Liver (tissue), 9 donors: Measurements from ENCODE around the gene TBX2. TPM values are rescaled to one million over a fixed set of nuclear protein-coding genes. Genes with fewer than 3 reads are reported as not detected.

Experiments
- DNase-seq: peaks from one replicate; pipeline ENCODE4 v3.0.0-alpha.2; 2017; ENCODE audit warnings: low spot score
- H3K27ac ChIP-seq, 2 donors: one replicate each; pipeline ENCODE4 v1.7.0; 2013; ENCODE audit warnings: inconsistent platforms in 2 of 2, low read length in 2 of 2, control low read depth in 1 of 2, low read depth in 1 of 2, mild to moderate bottlenecking in 1 of 2
- H3K27me3 ChIP-seq, 4 donors: one replicate each; pipeline versions ENCODE4 v1.6.1 to v1.7.0; 2013; ENCODE audit warnings: low read length in 3 of 4, inconsistent platforms in 1 of 4, mild to moderate bottlenecking in 1 of 4, moderate library complexity in 1 of 4; ENCODE audit not compliant: control insufficient read depth in 4 of 4, insufficient read depth in 4 of 4
- H3K36me3 ChIP-seq, 4 donors: one replicate each; pipeline versions ENCODE4 v1.6.1 to v1.7.0; 2013; ENCODE audit warnings: low read length in 3 of 4, mild to moderate bottlenecking in 3 of 4, low read depth in 1 of 4, moderate library complexity in 1 of 4; ENCODE audit not compliant: control insufficient read depth in 4 of 4, insufficient read depth in 3 of 4
- H3K4me1 ChIP-seq, 4 donors: one replicate each; pipeline versions ENCODE4 v1.6.1 to v1.7.0; 2013; ENCODE audit warnings: low read length in 3 of 4, mild to moderate bottlenecking in 3 of 4, moderate library complexity in 1 of 4; ENCODE audit not compliant: control insufficient read depth in 4 of 4, insufficient read depth in 4 of 4
- H3K4me3 ChIP-seq, 3 donors: one replicate each; pipeline versions ENCODE4 v1.6.1 to v1.7.0; 2013; ENCODE audit warnings: low read length in 3 of 3, control low read depth in 1 of 3, low read depth in 1 of 3, mild to moderate bottlenecking in 1 of 3
- H3K9ac ChIP-seq, 2 donors: one replicate each; pipeline ENCODE4 v1.7.0; 2013; ENCODE audit warnings: low read length in 2 of 2, mild to moderate bottlenecking in 2 of 2, moderate library complexity in 2 of 2, control low read depth in 1 of 2, low read depth in 1 of 2
- H3K9me3 ChIP-seq, 4 donors: one replicate each; pipeline versions ENCODE4 v1.6.1 to v1.7.0; 2013; ENCODE audit warnings: low read length in 3 of 4; ENCODE audit not compliant: control insufficient read depth in 4 of 4
- FOXA1 ChIP-seq: IDR thresholded peaks from 2 replicates; pipeline ENCODE4 v1.6.1; 2016; ENCODE audit warnings: antibody characterized with exemption
- HNF4G ChIP-seq: IDR thresholded peaks from 2 replicates; pipeline ENCODE4 v1.6.1; 2016; ENCODE audit warnings: antibody characterized with exemption
- NR2F2 ChIP-seq: IDR thresholded peaks from 2 replicates; pipeline ENCODE4 v1.6.1; 2016; ENCODE audit warnings: antibody characterized with exemption
- RAD21 ChIP-seq, 2 donors: IDR thresholded peaks; 2 replicates each; pipeline ENCODE4 v1.6.1; 2016; ENCODE audit warnings: antibody characterized with exemption in 2 of 2, mild to moderate bottlenecking in 2 of 2
- TAF1 ChIP-seq: conservative IDR thresholded peaks from 2 replicates; pipeline ENCODE4 v1.6.1; 2016; ENCODE audit warnings: antibody characterized with exemption, mild to moderate bottlenecking
- YY1 ChIP-seq: IDR thresholded peaks from 2 replicates; pipeline ENCODE4 v1.6.1; 2016; ENCODE audit warnings: antibody characterized with exemption, mild to moderate bottlenecking
- WGBS: extraction: QIAGEN DNeasy Blood & Tissue Kit; methylation state at CpG from one replicate; pipeline ENCODE4 v1.1.7; 2013; 5-methylcytosine and 5-hydroxymethylcytosine counted together
- polyA plus RNA-seq, 2 donors: library from polyadenylated mRNA; stranded (reverse) in 1 of 2; unstranded in 1 of 2; fragments of 200-250 nt in 1 of 2; fragments of >200 nt in 1 of 2; fragmentation: Nextera tagmentation in 1 of 2; extraction: Ambion mirVana in 1 of 2; gene quantifications; one replicate each; pipeline versions ENCODE4 v1.2.1 to v1.2.3, GENCODE V29; 2013 to 2015
- total RNA-seq, 2 donors: library from RNA; depleted of rRNA; stranded (reverse); fragments of >200 nt; gene quantifications; one replicate each; pipeline ENCODE4 v1.2.3, GENCODE V29; 2014
- TF ChIP-seq, protein P1 (sequence below): IDR thresholded peaks from 2 replicates; pipeline ENCODE4 v1.6.1; 2016; ENCODE audit warnings: antibody characterized with exemption, mild to moderate bottlenecking
- TF ChIP-seq, protein P2 (sequence below): fragments of 150-350 bp; IDR thresholded peaks from 2 replicates; pipeline ENCODE4 v1.5.1; 2017; ENCODE audit warnings: improper control_type of control experiment, low read depth, low read length; ENCODE audit not compliant: missing input control
- TF ChIP-seq, protein P3 (sequence below): IDR thresholded peaks from 2 replicates; pipeline ENCODE4 v1.6.1; 2016; ENCODE audit warnings: antibody characterized with exemption
- TF ChIP-seq, protein P4 (sequence below): IDR thresholded peaks from 2 replicates; pipeline ENCODE4 v1.6.1; 2016; ENCODE audit warnings: antibody characterized with exemption
- donor health status: healthy.
- donor health status: healthy.
- donor health status: healthy.
- donor health status: healthy.
- donor health status: healthy.

The TBX2 gene
- total and polyA plus RNA-seq, 4 donors = 0.85 to 3.1 (median 2.5) TPM

DNA sequence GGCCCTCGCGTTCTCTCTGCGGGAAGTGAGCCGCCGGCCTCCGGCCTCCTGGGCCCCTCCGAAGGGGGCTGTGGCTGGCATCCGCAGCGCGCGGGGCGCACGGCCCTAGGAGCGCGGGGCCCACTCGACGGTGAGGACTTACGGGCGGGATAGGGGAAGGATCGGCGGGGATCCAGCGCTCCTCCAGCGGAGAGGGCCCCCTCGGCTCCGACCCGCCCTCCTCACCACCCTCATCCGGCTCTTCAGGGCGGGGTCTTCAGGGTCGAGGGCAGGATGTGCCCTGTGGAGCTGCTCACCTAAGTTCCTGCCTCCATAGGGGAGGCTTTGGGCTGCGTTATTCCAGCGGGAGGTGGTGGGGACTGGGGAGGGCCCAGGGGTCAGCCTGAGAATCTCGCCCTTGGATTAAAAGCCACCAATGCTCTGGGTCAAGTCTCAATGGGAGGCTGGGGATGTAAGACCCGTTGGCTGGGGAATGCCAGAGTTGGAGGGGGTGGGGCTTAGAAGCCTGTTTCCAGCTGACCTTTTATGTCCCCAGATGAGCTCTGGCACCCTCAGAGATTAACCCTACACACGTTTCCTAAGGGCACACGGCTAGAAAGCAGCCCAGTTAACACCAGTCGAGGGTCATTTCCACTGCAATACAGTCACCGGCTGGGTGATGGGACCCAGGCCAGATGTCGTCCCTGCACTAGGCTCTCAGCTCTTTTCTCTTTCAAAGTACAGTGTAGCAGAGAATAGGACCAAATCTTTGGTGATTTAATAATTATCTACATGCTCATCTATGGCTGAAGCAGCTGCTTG is 13.4 kb downstream of the TBX2 start:
- WGBS = 20% methylated on average over 38 of the region's 38 CpGs
- H3K9ac ChIP-seq = peak overlapping the region in 1 of 2 donors; percentile 38
- peak overlapping the region; percentile 32 to 56 (median 54) for H3K4me3 ChIP-seq
- TF ChIP-seq TAF1 (no peak), NR2F2 (peak; percentile 21), RAD21 (IDR thresholded peaks at IDR 0.05) (no peak)
- H3K27ac ChIP-seq = peak overlapping the region; percentile 47 to 78
- peaks cover 16 to 51% (median 34%) of the 10 kb centered on the region in 4 donors for H3K4me1 ChIP-seq
- DNase-seq = no peak
- H3K36me3 ChIP-seq = no peaks in the 10 kb centered on the region
- H3K9me3 ChIP-seq = no peaks in the 10 kb centered on the region
- peaks cover 0 to 8% (median 3%) of the 10 kb centered on the region in 4 donors for H3K27me3 ChIP-seq

DNA sequence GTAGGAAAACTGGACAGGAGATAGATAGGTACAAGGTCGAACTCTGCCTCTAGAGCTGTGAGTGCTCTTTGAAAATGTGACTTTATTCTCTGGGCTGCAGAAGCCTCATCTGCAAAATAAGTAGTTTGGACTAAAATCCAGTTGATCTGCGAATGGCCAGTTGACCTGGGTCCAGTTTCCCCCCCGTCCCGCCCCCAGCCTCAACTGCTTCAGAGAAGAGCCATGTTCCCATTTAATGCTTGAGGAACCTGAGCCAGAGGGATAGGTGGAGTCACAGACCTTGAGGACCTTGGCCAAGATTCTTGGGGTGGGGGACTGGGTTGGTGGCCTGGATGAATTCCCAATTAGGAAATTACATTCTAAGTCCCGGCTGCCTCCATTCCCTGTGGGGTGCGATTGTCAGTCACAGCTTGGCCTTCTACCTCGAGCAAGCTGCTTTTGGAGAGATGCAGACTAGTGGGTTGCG is 14.1 kb downstream of the TBX2 start:
- WGBS = 94% methylated on average over 8 of the region's 8 CpGs

More for the DNA sequence above, 14.1 kb downstream of the TBX2 start:
- Histone ChIP-seq H3K4me1 (peaks cover 16 to 49% (median 33%) of the 10 kb centered on the region in 4 donors), H3K9me3 (no peaks in the 10 kb centered on the region), H3K27me3 (peaks cover 0 to 5% (median 2%) of the 10 kb centered on the region in 4 donors), H3K9ac (no peak overlapping the region), H3K27ac (no peak overlapping the region), H3K4me3 (no peak overlapping the region), H3K36me3 (no peaks in the 10 kb centered on the region)
- TF ChIP-seq, protein P1, sequence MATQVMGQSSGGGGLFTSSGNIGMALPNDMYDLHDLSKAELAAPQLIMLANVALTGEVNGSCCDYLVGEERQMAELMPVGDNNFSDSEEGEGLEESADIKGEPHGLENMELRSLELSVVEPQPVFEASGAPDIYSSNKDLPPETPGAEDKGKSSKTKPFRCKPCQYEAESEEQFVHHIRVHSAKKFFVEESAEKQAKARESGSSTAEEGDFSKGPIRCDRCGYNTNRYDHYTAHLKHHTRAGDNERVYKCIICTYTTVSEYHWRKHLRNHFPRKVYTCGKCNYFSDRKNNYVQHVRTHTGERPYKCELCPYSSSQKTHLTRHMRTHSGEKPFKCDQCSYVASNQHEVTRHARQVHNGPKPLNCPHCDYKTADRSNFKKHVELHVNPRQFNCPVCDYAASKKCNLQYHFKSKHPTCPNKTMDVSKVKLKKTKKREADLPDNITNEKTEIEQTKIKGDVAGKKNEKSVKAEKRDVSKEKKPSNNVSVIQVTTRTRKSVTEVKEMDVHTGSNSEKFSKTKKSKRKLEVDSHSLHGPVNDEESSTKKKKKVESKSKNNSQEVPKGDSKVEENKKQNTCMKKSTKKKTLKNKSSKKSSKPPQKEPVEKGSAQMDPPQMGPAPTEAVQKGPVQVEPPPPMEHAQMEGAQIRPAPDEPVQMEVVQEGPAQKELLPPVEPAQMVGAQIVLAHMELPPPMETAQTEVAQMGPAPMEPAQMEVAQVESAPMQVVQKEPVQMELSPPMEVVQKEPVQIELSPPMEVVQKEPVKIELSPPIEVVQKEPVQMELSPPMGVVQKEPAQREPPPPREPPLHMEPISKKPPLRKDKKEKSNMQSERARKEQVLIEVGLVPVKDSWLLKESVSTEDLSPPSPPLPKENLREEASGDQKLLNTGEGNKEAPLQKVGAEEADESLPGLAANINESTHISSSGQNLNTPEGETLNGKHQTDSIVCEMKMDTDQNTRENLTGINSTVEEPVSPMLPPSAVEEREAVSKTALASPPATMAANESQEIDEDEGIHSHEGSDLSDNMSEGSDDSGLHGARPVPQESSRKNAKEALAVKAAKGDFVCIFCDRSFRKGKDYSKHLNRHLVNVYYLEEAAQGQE = no peak
- no peak for TF ChIP-seq HNF4G
- TF ChIP-seq, protein P2, sequence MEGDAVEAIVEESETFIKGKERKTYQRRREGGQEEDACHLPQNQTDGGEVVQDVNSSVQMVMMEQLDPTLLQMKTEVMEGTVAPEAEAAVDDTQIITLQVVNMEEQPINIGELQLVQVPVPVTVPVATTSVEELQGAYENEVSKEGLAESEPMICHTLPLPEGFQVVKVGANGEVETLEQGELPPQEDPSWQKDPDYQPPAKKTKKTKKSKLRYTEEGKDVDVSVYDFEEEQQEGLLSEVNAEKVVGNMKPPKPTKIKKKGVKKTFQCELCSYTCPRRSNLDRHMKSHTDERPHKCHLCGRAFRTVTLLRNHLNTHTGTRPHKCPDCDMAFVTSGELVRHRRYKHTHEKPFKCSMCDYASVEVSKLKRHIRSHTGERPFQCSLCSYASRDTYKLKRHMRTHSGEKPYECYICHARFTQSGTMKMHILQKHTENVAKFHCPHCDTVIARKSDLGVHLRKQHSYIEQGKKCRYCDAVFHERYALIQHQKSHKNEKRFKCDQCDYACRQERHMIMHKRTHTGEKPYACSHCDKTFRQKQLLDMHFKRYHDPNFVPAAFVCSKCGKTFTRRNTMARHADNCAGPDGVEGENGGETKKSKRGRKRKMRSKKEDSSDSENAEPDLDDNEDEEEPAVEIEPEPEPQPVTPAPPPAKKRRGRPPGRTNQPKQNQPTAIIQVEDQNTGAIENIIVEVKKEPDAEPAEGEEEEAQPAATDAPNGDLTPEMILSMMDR = no peak
- no peak for TF ChIP-seq FOXA1
- no peak for TF ChIP-seq YY1
- TF ChIP-seq, protein P3, sequence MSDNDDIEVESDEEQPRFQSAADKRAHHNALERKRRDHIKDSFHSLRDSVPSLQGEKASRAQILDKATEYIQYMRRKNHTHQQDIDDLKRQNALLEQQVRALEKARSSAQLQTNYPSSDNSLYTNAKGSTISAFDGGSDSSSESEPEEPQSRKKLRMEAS = no peak
- no peak for TF ChIP-seq TAF1
- TF ChIP-seq NR2F2 = no peak
- TF ChIP-seq, protein P4, sequence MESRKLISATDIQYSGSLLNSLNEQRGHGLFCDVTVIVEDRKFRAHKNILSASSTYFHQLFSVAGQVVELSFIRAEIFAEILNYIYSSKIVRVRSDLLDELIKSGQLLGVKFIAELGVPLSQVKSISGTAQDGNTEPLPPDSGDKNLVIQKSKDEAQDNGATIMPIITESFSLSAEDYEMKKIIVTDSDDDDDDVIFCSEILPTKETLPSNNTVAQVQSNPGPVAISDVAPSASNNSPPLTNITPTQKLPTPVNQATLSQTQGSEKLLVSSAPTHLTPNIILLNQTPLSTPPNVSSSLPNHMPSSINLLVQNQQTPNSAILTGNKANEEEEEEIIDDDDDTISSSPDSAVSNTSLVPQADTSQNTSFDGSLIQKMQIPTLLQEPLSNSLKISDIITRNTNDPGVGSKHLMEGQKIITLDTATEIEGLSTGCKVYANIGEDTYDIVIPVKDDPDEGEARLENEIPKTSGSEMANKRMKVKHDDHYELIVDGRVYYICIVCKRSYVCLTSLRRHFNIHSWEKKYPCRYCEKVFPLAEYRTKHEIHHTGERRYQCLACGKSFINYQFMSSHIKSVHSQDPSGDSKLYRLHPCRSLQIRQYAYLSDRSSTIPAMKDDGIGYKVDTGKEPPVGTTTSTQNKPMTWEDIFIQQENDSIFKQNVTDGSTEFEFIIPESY = no peak
- DNase-seq = peak; percentile 4
